Vagina (tissue), 2 donors: ENCODE results near the gene FLYWCH2. TPM values are rescaled to one million over a fixed set of nuclear protein-coding genes. Genes with fewer than 3 reads are reported as not detected.

ENCODE experiments used
- DNase-seq, 2 donors: peaks; one replicate each; pipeline ENCODE4 v3.0.0-alpha.2; 2017; ENCODE audit errors: extremely low spot score in 2 of 2
- H3K27ac ChIP-seq: fragments of 200-600 bp; sonication (generic); one replicate; pipeline ENCODE4 v1.5.1; 2019
- H3K27me3 ChIP-seq: fragments of 200-600 bp; sonication (generic); one replicate; pipeline ENCODE4 v1.5.1; 2019
- H3K36me3 ChIP-seq, 2 donors: fragments of 200-600 bp; sonication (generic); one replicate each; pipeline ENCODE4 v1.5.1; 2017 to 2019
- H3K4me1 ChIP-seq: fragments of 200-600 bp; sonication (generic); one replicate; pipeline ENCODE4 v1.5.1; 2019
- H3K4me3 ChIP-seq, 2 donors: fragments of 200-600 bp; sonication (generic); 1 replicate in 1 of 2; 2 replicates in 1 of 2; pipeline ENCODE4 v1.5.1; 2016 to 2019
- H3K9me3 ChIP-seq: fragments of 200-600 bp; sonication (generic); one replicate; pipeline ENCODE4 v1.5.1; 2019
- POLR2A ChIP-seq, 2 donors: fragments of 450-650 bp; IDR thresholded peaks; one replicate each; pipeline ENCODE4 v1.6.1; 2017; ENCODE audit warnings: antibody characterized with exemption in 2 of 2, mild to moderate bottlenecking in 2 of 2, moderate library complexity in 2 of 2
- POLR2AphosphoS5 ChIP-seq, 2 donors: sonication (generic); formaldehyde crosslinking; IDR thresholded peaks; one replicate each; pipeline ENCODE4 v1.9.0; 2017; ENCODE audit warnings: antibody characterized with exemption in 2 of 2, mild to moderate bottlenecking in 2 of 2, low read depth in 1 of 2; ENCODE audit not compliant: insufficient read depth in 1 of 2
- intact Hi-C: fragments of 100-400 bp; cut with DNase I; formaldehyde crosslinking; loops from one replicate; pipeline ENCODE4 v1.15.1; 2023
- total RNA-seq: library from RNA; depleted of rRNA; stranded (reverse); fragments of >200 nt; gene quantifications from one replicate; pipeline ENCODE4 v1.2.3, GENCODE V29; 2016
- TF ChIP-seq, protein P1 (sequence below), 3 experiments: fragments of 450-650 bp in 2 of 3; fragments of 200-600 bp in 1 of 3; sonication (generic) in 1 of 3; IDR thresholded peaks; one replicate each; pipeline ENCODE4 v1.5.1; 2017 to 2019; ENCODE audit warnings: antibody characterized with exemption in 3 of 3, mild to moderate bottlenecking in 2 of 3, moderate library complexity in 2 of 3

Gene FLYWCH2
- total RNA-seq, 1 donor from 2014 or later, result 65.1 TPM

GRCh38 chr16:2860826-2861567, 22.0 kb upstream of the FLYWCH2 start:
- no peak for DNase-seq
- Histone ChIP-seq H3K36me3 (no peaks in the 10 kb centered on the region), H3K27ac (no peak overlapping the region), H3K9me3 (no peaks in the 10 kb centered on the region), H3K27me3 (no peaks in the 10 kb centered on the region), H3K4me3 (no peak overlapping the region), H3K4me1 (no peaks in the 10 kb centered on the region)
- intact Hi-C loops, result no loop called here
- TF ChIP-seq POLR2A (IDR thresholded peaks at IDR 0.05), result no peak
- no peak for TF ChIP-seq POLR2AphosphoS5 (IDR thresholded peaks at IDR 0.05; ENCODE audit: insufficient read depth in 1 of 2, low read depth in 1 of 2)

DNA sequence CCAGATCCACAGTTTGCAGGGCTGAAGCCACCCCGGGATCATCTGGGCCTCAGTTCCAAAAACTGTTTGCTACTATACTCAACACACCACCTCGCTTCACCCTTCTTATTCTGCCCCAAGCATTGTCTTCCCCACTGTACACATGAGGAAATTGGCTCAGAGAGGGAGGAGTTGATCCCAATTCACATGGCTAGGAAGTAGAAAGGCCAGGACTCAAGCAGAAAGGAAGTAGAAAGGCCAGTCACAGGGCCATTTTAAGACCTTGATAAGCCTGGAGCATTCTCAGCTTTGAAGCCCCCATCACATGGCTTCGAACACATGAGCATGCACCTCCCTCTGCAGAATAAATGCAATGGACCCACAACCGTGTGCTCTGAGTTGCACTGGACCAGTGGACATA, 17.4 kb upstream of the FLYWCH2 start:
- Histone ChIP-seq H3K27me3 (no peaks in the 10 kb centered on the region), H3K27ac (no peak overlapping the region)
- intact Hi-C loops, result no loop called here

GRCh38 chr16:2866431-2866830, 16.6 kb upstream of the FLYWCH2 start:
- TF ChIP-seq, protein P1, sequence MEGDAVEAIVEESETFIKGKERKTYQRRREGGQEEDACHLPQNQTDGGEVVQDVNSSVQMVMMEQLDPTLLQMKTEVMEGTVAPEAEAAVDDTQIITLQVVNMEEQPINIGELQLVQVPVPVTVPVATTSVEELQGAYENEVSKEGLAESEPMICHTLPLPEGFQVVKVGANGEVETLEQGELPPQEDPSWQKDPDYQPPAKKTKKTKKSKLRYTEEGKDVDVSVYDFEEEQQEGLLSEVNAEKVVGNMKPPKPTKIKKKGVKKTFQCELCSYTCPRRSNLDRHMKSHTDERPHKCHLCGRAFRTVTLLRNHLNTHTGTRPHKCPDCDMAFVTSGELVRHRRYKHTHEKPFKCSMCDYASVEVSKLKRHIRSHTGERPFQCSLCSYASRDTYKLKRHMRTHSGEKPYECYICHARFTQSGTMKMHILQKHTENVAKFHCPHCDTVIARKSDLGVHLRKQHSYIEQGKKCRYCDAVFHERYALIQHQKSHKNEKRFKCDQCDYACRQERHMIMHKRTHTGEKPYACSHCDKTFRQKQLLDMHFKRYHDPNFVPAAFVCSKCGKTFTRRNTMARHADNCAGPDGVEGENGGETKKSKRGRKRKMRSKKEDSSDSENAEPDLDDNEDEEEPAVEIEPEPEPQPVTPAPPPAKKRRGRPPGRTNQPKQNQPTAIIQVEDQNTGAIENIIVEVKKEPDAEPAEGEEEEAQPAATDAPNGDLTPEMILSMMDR (IDR thresholded peaks at IDR 0.05), result no peak
- no peak for TF ChIP-seq POLR2A (IDR thresholded peaks at IDR 0.05)
- TF ChIP-seq POLR2AphosphoS5 (IDR thresholded peaks at IDR 0.05; ENCODE audit: insufficient read depth in 1 of 2, low read depth in 1 of 2), result no peak
- Histone ChIP-seq H3K4me3 (no peak overlapping the region), H3K9me3 (no peaks in the 10 kb centered on the region), H3K36me3 (no peaks in the 10 kb centered on the region), H3K27ac (no peak overlapping the region), H3K4me1 (peaks cover 6% of the 10 kb centered on the region), H3K27me3 (no peaks in the 10 kb centered on the region)
- intact Hi-C loops, result no loop called here
- no peak for DNase-seq

More for the DNA sequence above, 17.4 kb upstream of the FLYWCH2 start:
- no peaks in the 10 kb centered on the region for H3K9me3 ChIP-seq
- TF ChIP-seq, protein P1 (IDR thresholded peaks at IDR 0.05), result no peak
- H3K36me3 ChIP-seq, result no peaks in the 10 kb centered on the region
- DNase-seq, result no peak
- peaks cover 6% of the 10 kb centered on the region for H3K4me1 ChIP-seq
- no peak overlapping the region for H3K4me3 ChIP-seq

DNA sequence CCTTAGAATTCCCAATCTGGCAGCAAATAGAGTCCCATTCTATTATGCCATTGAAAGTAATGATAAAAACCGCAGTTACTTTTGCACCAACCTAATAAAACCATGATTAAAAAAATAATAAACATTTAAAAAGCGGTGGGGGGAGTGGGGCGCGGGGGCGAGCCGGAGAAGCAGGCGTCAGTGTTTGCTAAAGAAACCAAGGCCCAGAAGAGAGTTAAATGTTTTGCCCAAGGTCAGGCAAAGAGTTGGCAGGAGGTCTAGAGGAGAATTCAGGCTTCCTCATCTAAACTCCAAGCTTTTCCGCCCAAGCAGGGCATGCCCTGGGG, 15.4 kb upstream of the FLYWCH2 start:
- no peak for DNase-seq
- no peaks in the 10 kb centered on the region for H3K27me3 ChIP-seq
- peak overlapping the region; percentile 86 for H3K27ac ChIP-seq
- H3K36me3 ChIP-seq, result no peaks in the 10 kb centered on the region
- TF ChIP-seq, protein P1 (IDR thresholded peaks at IDR 0.05), result no peak
- TF ChIP-seq POLR2A (IDR thresholded peaks at IDR 0.05), result no peak
- no peak for TF ChIP-seq POLR2AphosphoS5 (IDR thresholded peaks at IDR 0.05; ENCODE audit: insufficient read depth in 1 of 2, low read depth in 1 of 2)
- H3K4me1 ChIP-seq, result peaks cover 6% of the 10 kb centered on the region
- H3K9me3 ChIP-seq, result no peaks in the 10 kb centered on the region
- H3K4me3 ChIP-seq, result peak overlapping the region; percentile 57 to 58
- intact Hi-C loops, result no loop called here

DNA sequence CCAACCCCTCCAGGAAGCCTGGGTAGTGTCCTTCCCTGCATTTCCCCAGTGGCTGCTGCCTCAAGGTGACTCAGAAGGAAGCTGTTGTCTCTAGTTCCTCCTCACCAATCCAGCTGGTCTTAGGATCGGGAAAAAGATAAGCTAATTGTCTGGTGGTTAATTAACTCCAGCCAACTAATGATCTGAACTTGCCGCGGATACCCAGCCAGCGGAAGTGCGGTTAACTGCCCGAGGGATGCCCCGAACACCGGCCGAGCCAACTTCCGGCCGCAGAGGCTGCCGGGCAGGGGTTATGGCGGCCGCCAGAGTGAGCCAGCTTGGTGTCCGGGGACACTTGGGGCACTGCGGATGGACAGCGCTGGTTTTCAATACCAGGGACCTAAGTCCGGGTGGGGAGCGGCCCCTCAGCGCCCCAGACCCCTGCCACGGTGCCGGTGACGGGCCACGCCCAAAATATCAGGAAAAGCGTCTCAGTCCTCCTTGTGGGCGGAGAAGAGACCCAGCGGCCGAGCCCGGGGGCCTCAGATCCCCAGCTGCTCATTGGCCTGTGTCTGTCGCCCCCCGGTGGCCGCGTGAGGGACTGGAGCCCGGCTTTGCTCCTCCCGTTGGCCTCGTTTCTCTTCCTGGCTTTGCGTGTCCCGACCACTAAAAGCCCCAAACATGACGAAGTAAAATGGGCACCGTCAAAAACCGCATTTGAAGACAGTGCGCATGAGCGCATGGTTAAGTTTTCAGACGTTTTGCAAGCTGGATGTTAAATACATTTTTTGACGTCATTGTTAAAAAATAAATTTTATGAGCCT, 14.8 kb upstream of the FLYWCH2 start:
- intact Hi-C loops, result no loop called here

More for the DNA sequence above, 14.8 kb upstream of the FLYWCH2 start:
- Histone ChIP-seq H3K4me1 (peaks cover 6% of the 10 kb centered on the region), H3K27me3 (no peaks in the 10 kb centered on the region), H3K36me3 (no peaks in the 10 kb centered on the region), H3K27ac (peak overlapping the region; percentile 86), H3K9me3 (no peaks in the 10 kb centered on the region), H3K4me3 (peak overlapping the region; percentile 57 to 58)
- no peak for DNase-seq
- TF ChIP-seq POLR2A (IDR thresholded peaks at IDR 0.05) (peak in 1 of 2 donors; percentile 9), POLR2AphosphoS5 (IDR thresholded peaks at IDR 0.05; ENCODE audit: insufficient read depth in 1 of 2, low read depth in 1 of 2) (peak; percentile 85 to 88)
- TF ChIP-seq, protein P1 (IDR thresholded peaks at IDR 0.05), result peak; percentile 87 to 98 (median 97)
